GM21529 (cell line): Measurements from ENCODE around the gene DMRTC2.
A peak's percentile ranks its signal among the peaks of the same experiment; 100 is the strongest.
"Not testable (repeated sequence)": the region's sequence is repeated elsewhere in the genome, so short reads cannot be mapped to it uniquely, and the experiment has no call there.

ENCODE experiments used
- ATAC-seq: cut with Tn5 transposase; IDR thresholded peaks from one replicate; pipeline ENCODE4 v1.9.1; 2021; ENCODE audit not compliant: unreplicated experiment

The DMRTC2 gene

GRCh38 chr19:41869374-41869955 is 24.6 kb downstream of the DMRTC2 start:
- ATAC-seq: no peak

- ATAC-seq: no peak
Observed at GRCh38 chr19:41870401-41870873, 25.6 kb downstream of the DMRTC2 start.

GRCh38 chr19:41871573-41872383 is 26.9 kb downstream of the DMRTC2 start:
- peak; percentile 60 for ATAC-seq

GRCh38 chr19:41872384-41872774 is 27.5 kb downstream of the DMRTC2 start:
- no peak for ATAC-seq

- no peak for ATAC-seq
Observed at GRCh38 chr19:41872775-41873647, 28.2 kb downstream of the DMRTC2 start.

- ATAC-seq: not testable (repeated sequence)
Observed at GRCh38 chr19:41875973-41876372, 31.1 kb downstream of the DMRTC2 start.

GRCh38 chr19:41876847-41877832 is 32.3 kb downstream of the DMRTC2 start, which contains the start of gene CD79A:
CD79A (plus strand) TSS chr19:41877279; CDS start chr19:41877305, 26 bp downstream.
- ATAC-seq: peak; percentile 66

GRCh38 chr19:41877916-41878905 is 33.4 kb downstream of the DMRTC2 start:
- ATAC-seq: no peak

- ATAC-seq: no peak
Observed at GRCh38 chr19:41879080-41879479, 34.2 kb downstream of the DMRTC2 start.

GRCh38 chr19:41879670-41880328 is 35.0 kb downstream of the DMRTC2 start:
- ATAC-seq: no peak

- ATAC-seq: no peak
Observed at GRCh38 chr19:41880329-41880708, 35.5 kb downstream of the DMRTC2 start.

GRCh38 chr19:41882568-41883462 is 38.0 kb downstream of the DMRTC2 start, which contains the start of gene ARHGEF1:
ARHGEF1 (plus strand) TSS chr19:41883184; CDS start chr19:41888083, 4,899 bp downstream.
- no peak for ATAC-seq

- ATAC-seq: no peak
Observed at GRCh38 chr19:41883463-41883820, 38.6 kb downstream of the DMRTC2 start.

- ATAC-seq: peak; percentile 78
Observed at GRCh38 chr19:41883821-41884733, 39.2 kb downstream of the DMRTC2 start.

- no peak for ATAC-seq
Observed at GRCh38 chr19:41886761-41887710, 42.2 kb downstream of the DMRTC2 start.
